Measurements from ENCODE around the gene GADD45G. TPM values are rescaled to one million over a fixed set of nuclear protein-coding genes. Genes with fewer than 3 reads are reported as not detected.

Gene GADD45G
- total RNA-seq, 1 donor from 2014 or later: 5.2 TPM

GRCh38 chr9:89608641-89609335, 4.0 kb downstream of the GADD45G start:
- DNase-seq (ENCODE audit: low read depth) (no peak), FAIRE-seq (no peak)
- H3K79me2 ChIP-seq (ENCODE audit: insufficient read depth, low read length): no peaks in the 10 kb centered on the region
- no peaks in the 10 kb centered on the region for H4K20me1 ChIP-seq (ENCODE audit: insufficient read depth, low read length)
- no peak overlapping the region for H3K9ac ChIP-seq (ENCODE audit: low read length)
- Mint-ChIP-seq H3K9me3 (ENCODE audit: unreplicated experiment) (peaks cover 11% of the 10 kb centered on the region), H3K27me3 (ENCODE audit: low read depth, unreplicated experiment) (peaks cover 43% of the 10 kb centered on the region), H3K4me3 (ENCODE audit: unreplicated experiment) (no peak overlapping the region), H3K4me1 (ENCODE audit: low read depth, unreplicated experiment) (peaks cover 14% of the 10 kb centered on the region), H3K27ac (ENCODE audit: unreplicated experiment) (no peak overlapping the region), H3K36me3 (ENCODE audit: low read depth, unreplicated experiment) (peaks cover 3% of the 10 kb centered on the region)
- peaks cover 14% of the 10 kb centered on the region for H3K27me3 ChIP-seq (ENCODE audit: insufficient read depth, low read length)
- no peaks in the 10 kb centered on the region for H3K36me3 ChIP-seq (ENCODE audit: insufficient read depth, low read length)
- TF ChIP-seq EZH2 (IDR thresholded peaks at IDR 0.05; ENCODE audit: insufficient read depth, low read length) (no peak), CTCF (IDR thresholded peaks at IDR 0.05; ENCODE audit: insufficient read depth, low read depth, low read length) (no peak)
- peaks cover 12% of the 10 kb centered on the region for H3K9me3 ChIP-seq (ENCODE audit: insufficient read depth, low read depth, low read length)
- H3K4me3 ChIP-seq (ENCODE audit: insufficient read depth, low read depth, low read length): no peak overlapping the region
- H3K4me2 ChIP-seq (ENCODE audit: low read length): no peak overlapping the region
- peaks cover 28% of the 10 kb centered on the region for H3K4me1 ChIP-seq (ENCODE audit: insufficient read depth, low read length)
- H2AFZ ChIP-seq (ENCODE audit: low read depth, low read length): no peak overlapping the region
- H3K27ac ChIP-seq (ENCODE audit: low read depth, low read length): no peak overlapping the region

GRCh38 chr9:89609426-89610006, 4.7 kb downstream of the GADD45G start:
- no peak for DNase-seq (ENCODE audit: low read depth)
- TF ChIP-seq EZH2 (IDR thresholded peaks at IDR 0.05; ENCODE audit: insufficient read depth, low read length): no peak
- TF ChIP-seq CTCF (IDR thresholded peaks at IDR 0.05; ENCODE audit: insufficient read depth, low read depth, low read length): no peak
- Histone ChIP-seq H4K20me1 (ENCODE audit: insufficient read depth, low read length) (no peaks in the 10 kb centered on the region), H3K4me1 (ENCODE audit: insufficient read depth, low read length) (peaks cover 21% of the 10 kb centered on the region), H3K4me2 (ENCODE audit: low read length) (no peak overlapping the region), H3K27ac (ENCODE audit: low read depth, low read length) (no peak overlapping the region), H3K36me3 (ENCODE audit: insufficient read depth, low read length) (no peaks in the 10 kb centered on the region), H3K27me3 (ENCODE audit: insufficient read depth, low read length) (peaks cover 14% of the 10 kb centered on the region), H3K4me3 (ENCODE audit: insufficient read depth, low read depth, low read length) (no peak overlapping the region), H3K9me3 (ENCODE audit: insufficient read depth, low read depth, low read length) (peaks cover 12% of the 10 kb centered on the region), H2AFZ (ENCODE audit: low read depth, low read length) (no peak overlapping the region), H3K9ac (ENCODE audit: low read length) (no peak overlapping the region), H3K79me2 (ENCODE audit: insufficient read depth, low read length) (no peaks in the 10 kb centered on the region)
- no peak for FAIRE-seq
- no peak overlapping the region for H3K27ac Mint-ChIP-seq (ENCODE audit: unreplicated experiment)
- H3K4me3 Mint-ChIP-seq (ENCODE audit: unreplicated experiment): no peak overlapping the region
- H3K9me3 Mint-ChIP-seq (ENCODE audit: unreplicated experiment): peaks cover 11% of the 10 kb centered on the region
- H3K27me3 Mint-ChIP-seq (ENCODE audit: low read depth, unreplicated experiment): peaks cover 44% of the 10 kb centered on the region
- peaks cover 3% of the 10 kb centered on the region for H3K36me3 Mint-ChIP-seq (ENCODE audit: low read depth, unreplicated experiment)
- peaks cover 20% of the 10 kb centered on the region for H3K4me1 Mint-ChIP-seq (ENCODE audit: low read depth, unreplicated experiment)

GRCh38 chr9:89610391-89610925, 5.6 kb downstream of the GADD45G start:
- no peak overlapping the region for H2AFZ ChIP-seq (ENCODE audit: low read depth, low read length)
- no peaks in the 10 kb centered on the region for H3K79me2 ChIP-seq (ENCODE audit: insufficient read depth, low read length)
- H3K27ac ChIP-seq (ENCODE audit: low read depth, low read length): no peak overlapping the region
- Mint-ChIP-seq H3K27me3 (ENCODE audit: low read depth, unreplicated experiment) (peaks cover 44% of the 10 kb centered on the region), H3K4me3 (ENCODE audit: unreplicated experiment) (no peak overlapping the region), H3K27ac (ENCODE audit: unreplicated experiment) (no peak overlapping the region), H3K9me3 (ENCODE audit: unreplicated experiment) (peaks cover 11% of the 10 kb centered on the region), H3K36me3 (ENCODE audit: low read depth, unreplicated experiment) (peaks cover 3% of the 10 kb centered on the region), H3K4me1 (ENCODE audit: low read depth, unreplicated experiment) (peaks cover 20% of the 10 kb centered on the region)
- H3K27me3 ChIP-seq (ENCODE audit: insufficient read depth, low read length): peaks cover 14% of the 10 kb centered on the region
- peaks cover 12% of the 10 kb centered on the region for H3K9me3 ChIP-seq (ENCODE audit: insufficient read depth, low read depth, low read length)
- TF ChIP-seq CTCF (IDR thresholded peaks at IDR 0.05; ENCODE audit: insufficient read depth, low read depth, low read length) (no peak), EZH2 (IDR thresholded peaks at IDR 0.05; ENCODE audit: insufficient read depth, low read length) (no peak)
- peaks cover 14% of the 10 kb centered on the region for H3K4me1 ChIP-seq (ENCODE audit: insufficient read depth, low read length)
- no peaks in the 10 kb centered on the region for H4K20me1 ChIP-seq (ENCODE audit: insufficient read depth, low read length)
- H3K9ac ChIP-seq (ENCODE audit: low read length): no peak overlapping the region
- no peak overlapping the region for H3K4me3 ChIP-seq (ENCODE audit: insufficient read depth, low read depth, low read length)
- no peak for DNase-seq (ENCODE audit: low read depth)
- no peak for FAIRE-seq
- H3K4me2 ChIP-seq (ENCODE audit: low read length): no peak overlapping the region
- no peaks in the 10 kb centered on the region for H3K36me3 ChIP-seq (ENCODE audit: insufficient read depth, low read length)

All from astrocyte (in vitro differentiated cells and primary cell).